GM18505 (cell line): ENCODE data around the gene ZNF546.

Source experiments
- ATAC-seq: cut with Tn5 transposase; IDR thresholded peaks from one replicate; pipeline ENCODE4 v1.9.1; 2021; ENCODE audit not compliant: unreplicated experiment
- POLR2A ChIP-seq: IDR thresholded peaks from 4 replicates; pipeline ENCODE4 v1.6.1; 2011; ENCODE audit warnings: borderline replicate concordance; ENCODE audit not compliant: insufficient read depth, insufficient read length; ENCODE audit errors: extremely low read depth

Gene ZNF546

DNA sequence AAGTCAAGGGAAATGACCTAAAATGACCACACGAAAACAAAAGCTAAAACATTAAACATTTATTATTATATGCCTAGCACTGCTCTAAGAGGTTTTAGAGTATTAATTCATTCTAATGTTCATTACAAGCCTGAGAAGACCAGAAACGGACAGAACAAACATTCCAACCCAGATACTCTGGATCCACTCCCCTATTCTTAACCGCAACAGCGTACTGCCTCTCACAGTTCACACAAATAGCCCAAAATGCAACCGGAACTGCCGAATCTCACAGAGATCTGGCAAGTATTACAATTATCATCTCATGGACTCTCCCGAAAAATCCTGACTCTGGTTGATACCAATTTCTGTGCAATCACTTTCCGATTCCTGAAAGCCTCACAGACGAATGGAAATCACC is 57.8 kb downstream of the ZNF546 start:
- TF ChIP-seq POLR2A: no peak
- no peak for ATAC-seq

DNA sequence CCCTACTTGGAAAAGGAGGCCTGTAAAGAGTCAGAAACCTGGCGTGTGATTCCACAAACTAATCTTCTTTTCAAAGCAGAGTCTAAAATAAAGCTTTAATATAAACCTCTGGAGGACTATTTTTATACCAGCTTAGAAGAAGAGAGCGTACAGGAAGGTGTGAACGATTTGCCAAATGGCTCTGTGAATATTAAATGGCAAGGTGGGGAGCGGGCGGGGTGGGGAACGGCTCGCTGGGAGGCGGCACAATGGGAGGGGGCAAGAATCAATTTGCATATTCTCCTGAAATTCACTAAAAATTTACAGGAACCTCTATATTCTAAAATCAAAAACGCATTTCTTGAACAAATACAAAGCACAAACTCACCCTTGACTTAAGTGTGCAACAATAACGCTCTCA is 58.2 kb downstream of the ZNF546 start:
- TF ChIP-seq POLR2A: no peak
- no peak for ATAC-seq

DNA sequence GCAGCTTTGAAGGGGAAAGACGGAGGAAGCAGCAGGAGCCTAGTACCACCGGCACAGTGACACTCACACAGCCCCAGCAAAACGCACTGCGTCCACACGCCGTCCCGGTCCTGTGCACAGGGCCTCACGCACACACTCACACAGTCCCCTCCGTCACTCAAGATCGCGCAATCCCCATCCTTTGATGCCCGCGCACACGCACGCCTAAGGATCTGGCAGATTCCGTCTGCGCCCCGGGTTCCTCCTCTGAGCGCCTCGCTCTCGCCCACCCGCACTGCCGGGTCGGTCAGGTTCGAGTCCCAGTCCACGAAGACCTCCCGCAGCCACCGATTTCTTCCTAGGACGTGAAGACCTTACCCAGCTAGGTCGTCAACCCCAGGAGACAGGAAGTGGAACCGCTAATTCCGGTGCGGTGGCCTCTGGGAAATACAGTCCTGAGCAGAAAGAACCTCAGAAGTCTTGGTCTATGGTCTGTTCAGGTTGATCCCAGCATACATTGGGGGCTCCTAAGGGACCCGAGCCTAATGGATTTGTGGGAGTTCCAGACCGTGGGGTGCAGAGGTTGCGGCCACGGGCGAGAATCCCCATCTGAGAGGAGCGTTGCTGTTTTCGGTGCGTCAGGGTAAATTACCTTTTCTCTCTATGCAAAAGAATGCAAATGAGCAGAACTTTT is 59.1 kb downstream of the ZNF546 start, which contains the start of gene ZNF780B:
Gene ZNF780B (minus strand): TSS at position 400 of the 673 bp plus-strand sequence. CDS start 5,899 bp downstream, outside the sequence.
- no peak for ATAC-seq
- TF ChIP-seq POLR2A: peak; percentile 70

DNA sequence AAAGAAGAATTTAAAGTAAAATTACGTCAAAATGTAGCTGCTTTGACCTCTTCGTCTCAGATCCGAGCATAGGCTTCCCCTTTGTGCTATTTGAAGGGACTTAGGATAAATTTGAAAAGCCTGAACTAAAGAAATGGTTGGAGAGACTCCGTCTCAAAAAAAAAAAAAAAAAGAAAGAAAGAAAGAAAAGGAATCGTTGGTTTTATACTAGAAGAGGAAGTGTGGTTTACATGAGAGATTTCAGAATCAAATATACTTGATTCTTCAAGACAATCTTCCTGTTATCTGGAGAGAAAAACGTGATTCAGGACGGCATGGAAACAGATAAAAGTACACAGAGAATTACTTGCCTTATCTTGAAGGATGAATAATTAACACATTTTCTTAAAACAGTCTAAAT is 59.6 kb downstream of the ZNF546 start:
- TF ChIP-seq POLR2A: no peak

DNA sequence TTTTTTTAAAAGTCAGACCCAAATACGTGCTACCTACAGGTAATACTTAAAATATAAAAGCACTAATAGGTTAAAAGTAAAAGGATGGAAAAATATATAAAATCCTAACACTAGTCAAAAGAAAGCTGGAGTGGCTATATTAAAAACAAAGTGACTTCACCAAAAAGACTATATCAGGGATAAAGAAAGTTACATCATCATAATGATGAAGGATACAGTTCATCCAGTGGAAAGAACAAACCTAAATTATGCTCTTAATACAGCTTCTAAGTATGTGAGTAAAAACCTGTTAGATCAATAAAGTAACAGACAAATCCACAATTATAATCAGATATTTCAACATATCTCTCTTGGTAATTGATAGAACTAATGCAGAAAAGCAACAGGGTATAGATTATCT is 60.3 kb downstream of the ZNF546 start:
- no peak for TF ChIP-seq POLR2A
- ATAC-seq: no peak

More for the DNA sequence above, 59.6 kb downstream of the ZNF546 start:
- ATAC-seq: no peak

DNA sequence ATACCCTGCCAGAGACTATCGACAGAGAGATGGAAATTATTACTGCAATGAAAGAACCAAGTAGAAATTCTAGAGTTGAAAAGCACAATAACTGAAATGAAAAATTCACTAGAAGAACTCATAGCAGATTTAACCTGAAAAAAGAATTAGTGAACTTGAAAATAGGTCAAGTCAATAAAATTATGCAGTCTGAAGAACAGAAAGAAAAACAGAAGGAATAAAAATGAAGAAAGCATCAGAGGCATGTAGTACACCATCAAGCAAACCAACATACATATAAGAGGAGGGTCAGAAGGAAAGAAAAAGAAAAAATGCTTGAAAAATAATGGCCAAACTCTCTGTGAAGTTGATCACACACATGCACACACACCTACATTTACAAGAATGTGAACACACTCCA is 62.8 kb downstream of the ZNF546 start:
- no peak for ATAC-seq

DNA sequence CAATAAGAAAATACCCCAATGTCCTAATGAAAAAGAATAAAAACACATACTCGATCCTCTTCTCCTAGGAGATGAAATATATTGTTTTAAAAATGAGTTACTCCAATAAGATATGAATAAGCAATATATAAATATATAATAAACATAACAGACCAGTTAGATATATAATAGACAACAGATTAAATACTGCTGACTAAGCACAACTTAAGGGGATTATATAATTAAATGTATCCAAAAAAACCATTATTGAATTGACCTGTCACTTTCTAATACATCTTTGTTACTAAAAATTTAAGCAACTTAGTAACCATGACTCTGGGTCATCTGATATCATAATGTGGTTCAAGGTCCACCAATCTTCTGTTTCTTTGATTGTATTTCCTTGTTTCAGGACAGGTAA is 73.2 kb downstream of the ZNF546 start:
- no peak for TF ChIP-seq POLR2A
- no peak for ATAC-seq

More for the DNA sequence above, 62.8 kb downstream of the ZNF546 start:
- TF ChIP-seq POLR2A: no peak
